GM12878 (cell line): Measurements from ENCODE around the gene TPRG1. TPM values are rescaled to one million over a fixed set of nuclear protein-coding genes. Genes with fewer than 3 reads are reported as not detected.

Source experiments
- ATAC-seq: fragments of 200-7000 bp; cut with Tn5 transposase; 3 replicates; pipeline ENCODE4 v1.9.1; 2020; ENCODE audit warnings: mild to moderate bottlenecking, moderate library complexity
- BruUV-seq: library from RNA; stranded (reverse); fragments of 400-500 nt; replicated peaks from 2 replicates; lab custom pipeline; 2021; lab: Mats Ljungman, UMichigan
- CTCF ChIA-PET: fragments of 300-600 bp; sonication (Branson Sonifier 250); formaldehyde crosslinking; extraction: SDS; loops from one replicate; lab custom pipeline; 2021; ENCODE audit warnings: inconsistent platforms; lab: Yijun Ruan, JAX
- POLR2A ChIA-PET: fragments of 350-600 bp; formaldehyde crosslinking; extraction: SDS; loops from one replicate; lab custom pipeline; 2021; ENCODE audit warnings: inconsistent platforms; lab: Charles Lee
- RAD21 ChIA-PET: fragments of 300-600 bp; sonication (Branson Sonifier 250); formaldehyde crosslinking; loops from one replicate; lab custom pipeline; 2023; ENCODE audit warnings: antibody characterized with exemption; ENCODE audit not compliant: unreplicated experiment; lab: Charles Lee
- SMC1A ChIA-PET: fragments of 300-600 bp; sonication (Branson Sonifier 250); formaldehyde crosslinking; loops from one replicate; lab custom pipeline; 2023; ENCODE audit not compliant: unreplicated experiment, uncharacterized antibody; lab: Charles Lee
- DNase-seq: peaks from one replicate; pipeline ENCODE4 v3.0.0-alpha.2; 2011; ENCODE audit warnings: low read depth, low spot score
- FAIRE-seq: peaks from 3 replicates; lab custom pipeline; 2011; peaks lifted over from hg19 to GRCh38; lab: Jason Lieb, UNC
- H2AFZ ChIP-seq: 2 replicates; pipeline ENCODE4 v1.6.0; 2011; ENCODE audit warnings: low read depth, low read length, control low read depth; ENCODE audit not compliant: control insufficient read depth
- H3K27ac ChIP-seq: 2 replicates; pipeline ENCODE4 v1.5.1; 2011; ENCODE audit warnings: control low read depth; ENCODE audit not compliant: control insufficient read depth, insufficient read depth
- H3K27me3 ChIP-seq, 2 experiments: replicated peaks in 1 of 2; 2 replicates each; pipeline versions ENCODE4 v1.6.0 to v1.6.1; 2011; ENCODE audit warnings: low read length in 1 of 2; ENCODE audit not compliant: control insufficient read depth in 2 of 2, insufficient read depth in 2 of 2
- H3K36me3 ChIP-seq, 2 experiments: 2 replicates each; pipeline ENCODE4 v1.5.1; 2011; ENCODE audit warnings: low read length in 1 of 2; ENCODE audit not compliant: control insufficient read depth in 2 of 2, insufficient read depth in 2 of 2
- H3K4me1 ChIP-seq: 2 replicates; pipeline ENCODE4 v1.6.1; 2011; ENCODE audit warnings: mild to moderate bottlenecking, low read length, moderate library complexity, mixed read lengths; ENCODE audit not compliant: control insufficient read depth, insufficient read depth
- H3K4me2 ChIP-seq: 2 replicates; pipeline ENCODE4 v1.6.0; 2011; ENCODE audit warnings: control low read depth; ENCODE audit not compliant: control insufficient read depth, insufficient read depth
- H3K4me3 ChIP-seq: fragments of 200-600 bp; sonication (generic); 2 replicates; pipeline ENCODE4 v1.5.1; 2016
- H3K79me2 ChIP-seq: 2 replicates; pipeline ENCODE4 v1.6.0; 2011; ENCODE audit warnings: low read length; ENCODE audit not compliant: control insufficient read depth, insufficient read depth
- H3K9ac ChIP-seq: 2 replicates; pipeline ENCODE4 v1.8.0; 2011; ENCODE audit warnings: low read length, control low read depth, mixed read lengths; ENCODE audit not compliant: control insufficient read depth, insufficient read depth
- H3K9me3 ChIP-seq: replicated peaks from 3 replicates; pipeline ENCODE4 v1.5.1; 2011; ENCODE audit warnings: mild to moderate bottlenecking, low read length; ENCODE audit not compliant: control insufficient read depth, insufficient read depth
- H4K20me1 ChIP-seq: 2 replicates; pipeline ENCODE4 v1.6.0; 2011; ENCODE audit not compliant: control insufficient read depth, insufficient read depth
- BCL11A ChIP-seq: IDR thresholded peaks from 2 replicates; pipeline ENCODE4 v1.6.1; 2011; ENCODE audit warnings: low read depth, low read length
- CHD4 ChIP-seq: fragments of 200-600 bp; sonication (generic); IDR thresholded peaks from 2 replicates; pipeline ENCODE4 v1.6.1; 2016; ENCODE audit warnings: mild to moderate bottlenecking
- CREB1 ChIP-seq: IDR thresholded peaks from 2 replicates; pipeline ENCODE4 v1.6.1; 2012; ENCODE audit warnings: low read depth, mild to moderate bottlenecking, inconsistent platforms
- CREM ChIP-seq: IDR thresholded peaks from 2 replicates; pipeline ENCODE4 v1.6.1; 2014; ENCODE audit warnings: antibody characterized with exemption, low read depth
- EED ChIP-seq: sonication (generic); IDR thresholded peaks from 2 replicates; pipeline ENCODE4 v1.6.1; 2016; ENCODE audit warnings: antibody characterized with exemption, low read depth
- HDAC6 ChIP-seq: fragments of 200-600 bp; sonication (generic); IDR thresholded peaks from one replicate; pipeline ENCODE4 v1.8.0; 2017; ENCODE audit warnings: antibody characterized with exemption; ENCODE audit not compliant: unreplicated experiment
- KAT2A ChIP-seq: conservative IDR thresholded peaks from 2 replicates; pipeline ENCODE4 v1.6.1; 2011; ENCODE audit warnings: low read depth, low read length; ENCODE audit not compliant: control insufficient read depth
- MEF2A ChIP-seq: IDR thresholded peaks from 2 replicates; pipeline ENCODE4 v1.6.1; 2011; ENCODE audit warnings: low read depth, mild to moderate bottlenecking, low read length, moderate library complexity; ENCODE audit not compliant: insufficient read depth
- NFYB ChIP-seq: IDR thresholded peaks from 2 replicates; pipeline ENCODE4 v1.6.1; 2011; ENCODE audit warnings: low read depth, mild to moderate bottlenecking, low read length, improper control_type of control experiment, moderate library complexity; ENCODE audit not compliant: insufficient read depth
- NR2F1 ChIP-seq: fragments of 450-650 bp; conservative IDR thresholded peaks from 2 replicates; pipeline ENCODE4 v1.6.1; 2017; ENCODE audit warnings: mild to moderate bottlenecking
- PML ChIP-seq: IDR thresholded peaks from 2 replicates; pipeline ENCODE4 v1.6.1; 2012; ENCODE audit warnings: low read length, inconsistent platforms
- RBBP5 ChIP-seq: fragments of 200-600 bp; sonication (generic); conservative IDR thresholded peaks from 2 replicates; pipeline ENCODE4 v1.6.1; 2016
- RUNX3 ChIP-seq: IDR thresholded peaks from 2 replicates; pipeline ENCODE4 v1.6.1; 2012; ENCODE audit warnings: low read length, inconsistent platforms
- SIX5 ChIP-seq: IDR thresholded peaks from 2 replicates; pipeline ENCODE4 v1.6.1; 2011; ENCODE audit warnings: mild to moderate bottlenecking, low read depth, low read length, moderate library complexity; ENCODE audit not compliant: severe bottlenecking
- SMARCA5 ChIP-seq: fragments of 450-650 bp; IDR thresholded peaks from 2 replicates; pipeline ENCODE4 v1.6.1; 2017; ENCODE audit warnings: mild to moderate bottlenecking
- STAT1 ChIP-seq: fragments of 450-650 bp; conservative IDR thresholded peaks from 2 replicates; pipeline ENCODE4 v1.6.1; 2014; ENCODE audit warnings: antibody characterized with exemption, mild to moderate bottlenecking
- ZNF274 ChIP-seq: IDR thresholded peaks from one replicate; pipeline ENCODE4 v1.8.0; 2011; ENCODE audit not compliant: insufficient read length, insufficient read depth
- ZSCAN29 ChIP-seq: fragments of 450-650 bp; IDR thresholded peaks from 2 replicates; pipeline ENCODE4 v1.6.1; 2017; ENCODE audit warnings: mild to moderate bottlenecking, moderate library complexity
- WGBS: methylation state at CpG from one replicate; pipeline ENCODE4 v1.1.6; 2016; ENCODE audit warnings: low lambda C conversion rate; ENCODE audit not compliant: insufficient replicate concordance, insufficient coverage; ENCODE audit errors: missing lambda C conversion rate; 5-methylcytosine and 5-hydroxymethylcytosine counted together
- in situ Hi-C: fragments of 300-500 bp; cut with MboI; formaldehyde crosslinking; loops from 9 replicates; pipeline ENCODE4 v1.14.3; 2018; ENCODE audit warnings: mixed read lengths
- intact Hi-C: fragments of 100-400 bp; cut with micrococcal nuclease; formaldehyde crosslinking; loops from one replicate; pipeline ENCODE4 v1.14.2; 2022; ENCODE audit not compliant: unreplicated experiment
- polyA plus RNA-seq, 11 experiments: library from polyadenylated mRNA; depleted of rRNA in 4 of 11; unstranded in 6 of 11; stranded (reverse) in 5 of 11; fragments of >200 nt; fragmentation: Nextera tagmentation in 4 of 11; fragmentation: Illumina TruSeq in 1 of 11; extraction: Ambion mirVana in 4 of 11; extraction: Trizol in 1 of 11; gene quantifications; 1 replicate in 1 of 11; 2 replicates in 10 of 11; pipeline versions ENCODE4 v1.2.1 to v1.2.3, GENCODE V29; 2011 to 2016; ENCODE audit warnings: inconsistent platforms in 2 of 11, missing spikeins in 2 of 11, low read depth in 1 of 11
- total RNA-seq, 4 experiments: library from RNA; depleted of rRNA in 3 of 4; stranded (reverse); fragments of >200 nt in 3 of 4; fragmentation: Illumina TruSeq in 1 of 4; extraction: Trizol in 1 of 4; gene quantifications; 2 replicates each; pipeline versions ENCODE4 v1.2.1 to v1.2.3, GENCODE V29; 2013 to 2021
- TF ChIP-seq, protein P1 (sequence below): fragments of 450-650 bp; formaldehyde crosslinking; IDR thresholded peaks from 2 replicates; pipeline ENCODE4 v1.4.0; 2022; ENCODE audit warnings: mild to moderate bottlenecking, moderate library complexity
- TF ChIP-seq, protein P2 (sequence below): IDR thresholded peaks from 2 replicates; pipeline ENCODE4 v1.6.1; 2012; ENCODE audit warnings: low read depth, low read length, improper control_type of control experiment

The TPRG1 gene
- total and polyA plus RNA-seq, 10 of the 15 experiments (the other 5 are each of a cell fraction or from before 2014, with no cell fraction given), result 0.26 to 30.7 (median 3.6) TPM

DNA sequence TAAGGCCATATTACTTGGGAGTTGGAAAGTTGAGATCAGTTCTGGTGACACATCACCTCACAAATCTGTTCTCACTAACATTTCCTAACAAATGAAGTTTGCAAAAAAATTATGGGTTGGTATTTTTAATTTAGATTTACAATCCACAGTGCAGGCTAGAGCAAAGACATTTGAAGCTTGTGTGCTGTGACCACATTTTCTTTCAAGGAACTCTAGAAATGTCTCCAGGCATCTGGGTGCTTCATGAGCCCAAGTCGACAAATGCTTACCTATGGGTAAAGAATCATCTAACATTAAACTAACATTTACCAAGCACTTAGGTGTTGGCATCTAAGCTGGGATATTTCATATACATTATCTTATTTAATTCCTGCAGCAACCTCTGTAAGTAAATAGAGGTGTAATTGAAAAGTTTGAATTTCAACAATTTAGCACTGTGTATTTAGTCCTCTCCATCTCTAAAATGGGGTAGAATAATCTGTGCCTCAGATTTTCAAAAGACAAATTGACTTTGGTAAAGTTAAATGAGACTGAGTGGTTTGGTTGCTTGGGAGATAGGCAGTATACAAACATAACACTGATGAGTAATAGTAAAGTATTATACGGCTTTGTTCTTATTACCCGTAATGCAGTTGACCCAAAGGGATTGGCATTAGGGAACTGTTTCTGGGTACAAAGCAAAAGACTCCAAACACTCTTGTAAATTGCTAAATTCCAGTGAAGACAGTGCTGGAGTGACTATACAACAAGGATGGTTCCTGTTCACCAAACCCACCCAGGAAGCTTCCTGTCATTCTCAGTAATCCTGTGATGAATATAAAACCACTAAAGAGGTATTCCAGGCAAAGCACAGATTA, 162.5 kb downstream of the TPRG1 start:
- ATAC-seq (no peak), FAIRE-seq (no peak), DNase-seq (no peak)
- ChIA-PET CTCF (interaction anchor here (0.7 to 1.7 kb wide), 3 partner anchors 9 to 390 kb away, joined by 3 to 6 read pairs (median 4); no protein-coding TSS in a partner anchor), POLR2A (interaction anchor here (0.7 kb wide), 1 partner anchor 16 kb away, joined by 4 read pairs; no protein-coding TSS in a partner anchor), RAD21 (no interaction called here), SMC1A (interaction anchor here (0.7 to 1.5 kb wide), 2 partner anchors 170 to 614 kb away, joined by 3 read pairs; no protein-coding TSS in a partner anchor)
- H3K4me1 ChIP-seq, result no peaks in the 10 kb centered on the region
- H3K9me3 ChIP-seq, result no peaks in the 10 kb centered on the region; the same call in 2 of the 3 replicates
- intact Hi-C loops (no loop called here), in situ Hi-C loops (no loop called here)
- H3K36me3 ChIP-seq, result no peaks in the 10 kb centered on the region
- H3K4me2 ChIP-seq, result no peak overlapping the region
- no peak for TF ChIP-seq RUNX3
- no peak for TF ChIP-seq STAT1
- TF ChIP-seq, protein P1, sequence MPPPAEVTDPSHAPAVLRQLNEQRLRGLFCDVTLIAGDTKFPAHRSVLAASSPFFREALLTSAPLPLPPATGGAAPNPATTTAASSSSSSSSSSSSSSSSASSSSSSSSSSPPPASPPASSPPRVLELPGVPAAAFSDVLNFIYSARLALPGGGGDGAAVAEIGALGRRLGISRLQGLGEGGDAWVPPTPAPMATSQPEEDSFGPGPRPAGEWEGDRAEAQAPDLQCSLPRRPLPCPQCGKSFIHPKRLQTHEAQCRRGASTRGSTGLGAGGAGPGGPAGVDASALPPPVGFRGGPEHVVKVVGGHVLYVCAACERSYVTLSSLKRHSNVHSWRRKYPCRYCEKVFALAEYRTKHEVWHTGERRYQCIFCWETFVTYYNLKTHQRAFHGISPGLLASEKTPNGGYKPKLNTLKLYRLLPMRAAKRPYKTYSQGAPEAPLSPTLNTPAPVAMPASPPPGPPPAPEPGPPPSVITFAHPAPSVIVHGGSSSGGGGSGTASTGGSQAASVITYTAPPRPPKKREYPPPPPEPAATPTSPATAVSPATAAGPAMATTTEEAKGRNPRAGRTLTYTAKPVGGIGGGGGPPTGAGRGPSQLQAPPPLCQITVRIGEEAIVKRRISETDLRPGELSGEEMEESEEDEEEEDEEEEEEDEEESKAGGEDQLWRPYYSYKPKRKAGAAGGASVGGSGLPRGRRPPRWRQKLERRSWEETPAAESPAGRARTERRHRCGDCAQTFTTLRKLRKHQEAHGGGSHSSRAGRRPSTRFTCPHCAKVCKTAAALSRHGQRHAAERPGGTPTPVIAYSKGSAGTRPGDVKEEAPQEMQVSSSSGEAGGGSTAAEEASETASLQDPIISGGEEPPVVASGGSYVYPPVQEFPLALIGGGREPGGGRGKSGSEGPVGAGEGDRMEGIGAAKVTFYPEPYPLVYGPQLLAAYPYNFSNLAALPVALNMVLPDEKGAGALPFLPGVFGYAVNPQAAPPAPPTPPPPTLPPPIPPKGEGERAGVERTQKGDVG, result no peak
- TF ChIP-seq CREM, result no peak
- TF ChIP-seq CHD4, result no peak
- TF ChIP-seq, protein P2, sequence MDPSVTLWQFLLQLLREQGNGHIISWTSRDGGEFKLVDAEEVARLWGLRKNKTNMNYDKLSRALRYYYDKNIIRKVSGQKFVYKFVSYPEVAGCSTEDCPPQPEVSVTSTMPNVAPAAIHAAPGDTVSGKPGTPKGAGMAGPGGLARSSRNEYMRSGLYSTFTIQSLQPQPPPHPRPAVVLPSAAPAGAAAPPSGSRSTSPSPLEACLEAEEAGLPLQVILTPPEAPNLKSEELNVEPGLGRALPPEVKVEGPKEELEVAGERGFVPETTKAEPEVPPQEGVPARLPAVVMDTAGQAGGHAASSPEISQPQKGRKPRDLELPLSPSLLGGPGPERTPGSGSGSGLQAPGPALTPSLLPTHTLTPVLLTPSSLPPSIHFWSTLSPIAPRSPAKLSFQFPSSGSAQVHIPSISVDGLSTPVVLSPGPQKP, result no peak
- no peak for TF ChIP-seq NR2F1
- no peak for TF ChIP-seq RBBP5
- TF ChIP-seq SIX5, result no peak
- TF ChIP-seq KAT2A, result no peak
- no peak for TF ChIP-seq BCL11A
- no peak for TF ChIP-seq ZSCAN29
- TF ChIP-seq NFYB, result no peak
- TF ChIP-seq ZNF274, result no peak
- no peak for TF ChIP-seq MEF2A
- TF ChIP-seq PML, result no peak
- no peak for TF ChIP-seq SMARCA5
- TF ChIP-seq EED, result no peak
- TF ChIP-seq CREB1, result no peak
- no peak for TF ChIP-seq HDAC6
- H4K20me1 ChIP-seq, result no peaks in the 10 kb centered on the region
- 98% methylated on average over 3 of the region's 3 CpGs for WGBS
- no peak overlapping the region for H3K9ac ChIP-seq
- no peak overlapping the region for H3K4me3 ChIP-seq
- no peaks in the 10 kb centered on the region for H3K79me2 ChIP-seq
- H3K27ac ChIP-seq, result no peak overlapping the region
- H2AFZ ChIP-seq, result no peak overlapping the region
- no peaks in the 10 kb centered on the region; a peak in 1 of 4 replicates for H3K27me3 ChIP-seq
- no TSS peak for BruUV-seq
